Endodermal cell (in vitro differentiated cells): ENCODE measurements around the gene PHC1. TPM values are rescaled to one million over a fixed set of nuclear protein-coding genes. Genes with fewer than 3 reads are reported as not detected.

ENCODE experiments used
- DNase-seq: peaks from one replicate; pipeline ENCODE4 v3.0.0-alpha.2; 2017
- H3K27ac ChIP-seq: 2 replicates; pipeline ENCODE4 v1.5.1; 2013; ENCODE audit warnings: mild to moderate bottlenecking, low read depth, low read length, moderate library complexity
- H3K27me3 ChIP-seq: 2 replicates; pipeline ENCODE4 v1.6.1; 2013; ENCODE audit warnings: mild to moderate bottlenecking, low read length, moderate library complexity; ENCODE audit not compliant: insufficient read depth, control insufficient read depth, poor library complexity, severe bottlenecking
- H3K36me3 ChIP-seq: 2 replicates; pipeline ENCODE4 v1.7.0; 2013; ENCODE audit warnings: mild to moderate bottlenecking, low read length, moderate library complexity; ENCODE audit not compliant: control insufficient read depth, insufficient read depth
- H3K4me1 ChIP-seq: one replicate; pipeline ENCODE4 v1.7.0; 2013; ENCODE audit warnings: low read length; ENCODE audit not compliant: control insufficient read depth, insufficient read depth
- H3K4me3 ChIP-seq: 2 replicates; pipeline ENCODE4 v1.5.1; 2013; ENCODE audit warnings: mild to moderate bottlenecking, low read length, moderate library complexity
- H3K9ac ChIP-seq: 2 replicates; pipeline ENCODE4 v1.6.1; 2013; ENCODE audit warnings: mild to moderate bottlenecking, low read length, moderate library complexity; ENCODE audit not compliant: poor library complexity, severe bottlenecking; ENCODE audit errors: extremely low read depth
- H3K9me3 ChIP-seq: 2 replicates; pipeline ENCODE4 v1.6.1; 2013; ENCODE audit warnings: mild to moderate bottlenecking, low read length, moderate library complexity; ENCODE audit not compliant: control insufficient read depth
- H3K27ac Mint-ChIP-seq: 2 replicates; pipeline ENCODE4 v1.8.0; 2020; ENCODE audit warnings: mixed read lengths
- H3K27me3 Mint-ChIP-seq: 2 replicates; pipeline ENCODE4 v1.8.0; 2021; ENCODE audit warnings: mild to moderate bottlenecking, mixed read lengths; ENCODE audit not compliant: insufficient read depth
- H3K36me3 Mint-ChIP-seq: 2 replicates; pipeline ENCODE4 v1.8.0; 2020; ENCODE audit warnings: low read depth, mixed read lengths
- H3K4me1 Mint-ChIP-seq: 2 replicates; pipeline ENCODE4 v1.8.0; 2020; ENCODE audit warnings: mixed read lengths
- H3K4me3 Mint-ChIP-seq: 2 replicates; pipeline ENCODE4 v1.8.0; 2020; ENCODE audit warnings: mild to moderate bottlenecking, moderate library complexity, mixed read lengths
- H3K9me3 Mint-ChIP-seq: 2 replicates; pipeline ENCODE4 v1.8.0; 2020; ENCODE audit warnings: mild to moderate bottlenecking, mixed read lengths
- CTCF ChIP-seq: fragments of 200-600 bp; sonication (generic); conservative IDR thresholded peaks from 2 replicates; pipeline ENCODE4 v1.5.0; 2021; ENCODE audit warnings: antibody characterized with exemption, mild to moderate bottlenecking
- WGBS, 2 experiments: methylation state at CpG; one replicate each; pipeline versions ENCODE4 v1.1.5 to v1.1.7; 2013; ENCODE audit warnings: missing lambda C conversion rate in 2 of 2, mixed read lengths in 1 of 2; ENCODE audit not compliant: insufficient coverage in 1 of 2, insufficient read length in 1 of 2; 5-methylcytosine and 5-hydroxymethylcytosine counted together
- total RNA-seq, 2 donors: library from RNA; stranded (reverse); fragmentation: NEBNext Ultra II Directional in 1 of 2; extraction: Animal tissue kit (Norgen Biotek cat#: 25700) in 1 of 2; gene quantifications; 2 replicates in 1 of 2; 3 replicates in 1 of 2; pipeline ENCODE4 v1.2.1, GENCODE V29; 2021

PHC1 gene
- total RNA-seq, 2 donors from 2014 or later = 100 to 538 TPM

- H3K9me3 ChIP-seq = no peaks in the 10 kb centered on the region
- Mint-ChIP-seq H3K36me3 (peaks cover 7% of the 10 kb centered on the region), H3K27ac (no peak overlapping the region), H3K27me3 (no peaks in the 10 kb centered on the region), H3K4me1 (no peaks in the 10 kb centered on the region), H3K9me3 (no peaks in the 10 kb centered on the region), H3K4me3 (no peak overlapping the region)
- H3K4me1 ChIP-seq = no peaks in the 10 kb centered on the region
- TF ChIP-seq CTCF = no peak
- no peak overlapping the region for H3K4me3 ChIP-seq
- H3K9ac ChIP-seq = no peak overlapping the region
- WGBS, 2 experiments = 92 to 93% methylated on average over 5 to 6 of the region's 6 CpGs
- no peak for DNase-seq
- H3K27me3 ChIP-seq = no peaks in the 10 kb centered on the region
- H3K36me3 ChIP-seq = peaks cover 6% of the 10 kb centered on the region
- no peak overlapping the region for H3K27ac ChIP-seq
These were observed 46.5 kb upstream of the PHC1 start for GRCh38 chr12:8867786-8868185.

- H3K27ac Mint-ChIP-seq = no peak overlapping the region
- Histone ChIP-seq H3K4me3 (no peak overlapping the region), H3K4me1 (no peaks in the 10 kb centered on the region), H3K9me3 (no peaks in the 10 kb centered on the region), H3K9ac (no peak overlapping the region), H3K27ac (no peak overlapping the region), H3K27me3 (no peaks in the 10 kb centered on the region), H3K36me3 (no peaks in the 10 kb centered on the region)
- H3K9me3 Mint-ChIP-seq = no peaks in the 10 kb centered on the region
- DNase-seq = no peak
- no peaks in the 10 kb centered on the region for H3K27me3 Mint-ChIP-seq
- no peak overlapping the region for H3K4me3 Mint-ChIP-seq
- H3K36me3 Mint-ChIP-seq = no peaks in the 10 kb centered on the region
- H3K4me1 Mint-ChIP-seq = no peaks in the 10 kb centered on the region
- WGBS, 2 experiments = 100% methylated on average over 1 of the region's 1 CpG; no CpG with 5 or more reads in 1 of the 2 experiments
- no peak for TF ChIP-seq CTCF
These were observed 43.7 kb upstream of the PHC1 start for GRCh38 chr12:8870586-8870985.

GRCh38 chr12:8871068-8871467 is 43.2 kb upstream of the PHC1 start:
- no peak for TF ChIP-seq CTCF
- no peak overlapping the region for H3K4me3 ChIP-seq
- no peaks in the 10 kb centered on the region for H3K9me3 ChIP-seq
- H3K27ac ChIP-seq = no peak overlapping the region
- no peaks in the 10 kb centered on the region for H3K9me3 Mint-ChIP-seq
- H3K36me3 Mint-ChIP-seq = no peaks in the 10 kb centered on the region
- no peaks in the 10 kb centered on the region for H3K4me1 ChIP-seq
- H3K27ac Mint-ChIP-seq = no peak overlapping the region
- no peak for DNase-seq
- no peaks in the 10 kb centered on the region for H3K27me3 ChIP-seq
- no peak overlapping the region for H3K4me3 Mint-ChIP-seq
- no peak overlapping the region for H3K9ac ChIP-seq
- H3K36me3 ChIP-seq = no peaks in the 10 kb centered on the region
- H3K27me3 Mint-ChIP-seq = no peaks in the 10 kb centered on the region
- no peaks in the 10 kb centered on the region for H3K4me1 Mint-ChIP-seq
